Ovary (tissue), 9 donors: ENCODE results near the gene ANKRD10. TPM values are rescaled to one million over a fixed set of nuclear protein-coding genes. Genes with fewer than 3 reads are reported as not detected.

ENCODE experiments used
- DNase-seq, 5 donors: peaks; one replicate each; pipeline ENCODE4 v3.0.0-alpha.2; 2019 to 2020
- H3K27ac ChIP-seq, 2 donors: fragments of 200-600 bp; one replicate each; pipeline versions ENCODE4 v1.5.1 to v1.8.0; 2019 to 2022
- H3K27me3 ChIP-seq: fragments of 200-600 bp; one replicate; pipeline ENCODE4 v1.8.0; 2022
- H3K36me3 ChIP-seq: fragments of 200-600 bp; sonication (generic); one replicate; pipeline ENCODE4 v1.5.1; 2019
- H3K4me1 ChIP-seq: one replicate; pipeline ENCODE4 v1.8.1; 2013; ENCODE audit warnings: mild to moderate bottlenecking, moderate library complexity; ENCODE audit not compliant: insufficient read depth
- H3K4me3 ChIP-seq: fragments of 200-600 bp; sonication (generic); one replicate; pipeline ENCODE4 v1.5.1; 2017
- H3K9me3 ChIP-seq, 2 donors: fragments of 200-600 bp in 1 of 2; sonication (generic) in 1 of 2; one replicate each; pipeline versions ENCODE4 v1.5.1 to v1.8.1; 2013 to 2019; ENCODE audit warnings: mild to moderate bottlenecking in 1 of 2, moderate library complexity in 1 of 2
- CTCF ChIP-seq, 3 donors: fragments of 450-650 bp in 2 of 3; fragments of 200-600 bp in 1 of 3; IDR thresholded peaks; one replicate each; pipeline versions ENCODE4 v1.5.1 to v1.8.0; 2016 to 2022; ENCODE audit warnings: antibody characterized with exemption in 3 of 3, mild to moderate bottlenecking in 1 of 3
- EP300 ChIP-seq: sonication (generic); formaldehyde crosslinking; IDR thresholded peaks from one replicate; pipeline ENCODE4 v1.6.1; 2017; ENCODE audit warnings: antibody characterized with exemption
- POLR2A ChIP-seq: fragments of 450-650 bp; IDR thresholded peaks from one replicate; pipeline ENCODE4 v1.6.1; 2017; ENCODE audit warnings: antibody characterized with exemption, mild to moderate bottlenecking, moderate library complexity
- WGBS, 3 donors: extraction: QIAGEN DNeasy Blood & Tissue Kit in 1 of 3; methylation state at CpG; one replicate each; pipeline versions ENCODE4 v1.1.5 to v1.1.7; 2013 to 2017; 5-methylcytosine and 5-hydroxymethylcytosine counted together
- intact Hi-C, 4 donors: fragments of 100-400 bp; cut with DNase I; formaldehyde crosslinking; loops; one replicate each; pipeline versions ENCODE4 v1.11.0 to v1.15.1; 2022 to 2023
- polyA plus RNA-seq, 2 donors: library from polyadenylated mRNA; stranded (reverse); fragments of 200-250 nt in 1 of 2; fragments of 350-450 nt in 1 of 2; fragmentation: Illumina TruSeq in 1 of 2; extraction: RNeasy Lipid Tissue Mini Kit (QIAGEN cat#74804) in 1 of 2; gene quantifications; one replicate each; pipeline ENCODE4 v1.2.3, GENCODE V29; 2013 to 2014
- total RNA-seq, 7 donors: library from RNA; depleted of rRNA in 2 of 7; stranded (reverse); fragments of >200 nt in 2 of 7; fragmentation: NEBNext Ultra II Directional in 3 of 7; extraction: Animal tissue kit (Norgen Biotek cat#: 25700) in 3 of 7; gene quantifications; one replicate each; pipeline versions ENCODE4 v1.1.0 to v1.2.4, GENCODE V29; 2016 to 2023
- donor health status: DM: no; HTN: no; CAD: no; lungs with moderate emphysema.
- donor health status: DM: no; HTN: no; CAD: no.
- donor health status: Bipolar disorder and iron deficiency.
- donor health status: DM: yes; HTN: yes; CAD: no.
- donor health status: DM: no; HTN: no; CAD: no.
- donor health status: DM: yes; HTN: yes; CAD: no.

Gene ANKRD10
- total and polyA plus RNA-seq, 9 donors: 62.4 to 172 (median 129) TPM

- 75 to 81% (median 76%) methylated on average over 13 of the region's 13 CpGs for WGBS, 3 donors
- Histone ChIP-seq H3K4me3 (no peak overlapping the region), H3K4me1 (peaks cover 3% of the 10 kb centered on the region), H3K27me3 (no peaks in the 10 kb centered on the region), H3K27ac (no peak overlapping the region), H3K36me3 (no peaks in the 10 kb centered on the region), H3K9me3 (no peaks in the 10 kb centered on the region)
- intact Hi-C loops: no loop called here
- DNase-seq: no peak
- TF ChIP-seq EP300: no peak
- TF ChIP-seq POLR2A: no peak
- no peak for TF ChIP-seq CTCF (IDR thresholded peaks at IDR 0.05)
Observed at GRCh38 chr13:110881839-110882627, 32.8 kb downstream of the ANKRD10 start.

GRCh38 chr13:110880627-110881026 is 34.2 kb downstream of the ANKRD10 start:
- Histone ChIP-seq H3K27ac (no peak overlapping the region), H3K4me1 (no peaks in the 10 kb centered on the region), H3K9me3 (no peaks in the 10 kb centered on the region), H3K4me3 (no peak overlapping the region), H3K36me3 (no peaks in the 10 kb centered on the region), H3K27me3 (no peaks in the 10 kb centered on the region)
- intact Hi-C loops: no loop called here
- DNase-seq: no peak
- TF ChIP-seq EP300 (no peak), CTCF (IDR thresholded peaks at IDR 0.05) (no peak), POLR2A (no peak)
- WGBS, 3 donors: 82 to 90% (median 89%) methylated on average over 7 of the region's 7 CpGs

GRCh38 chr13:110879482-110879881 is 35.4 kb downstream of the ANKRD10 start:
- Histone ChIP-seq H3K4me3 (no peak overlapping the region), H3K9me3 (no peaks in the 10 kb centered on the region), H3K4me1 (no peaks in the 10 kb centered on the region), H3K27ac (no peak overlapping the region), H3K27me3 (no peaks in the 10 kb centered on the region), H3K36me3 (no peaks in the 10 kb centered on the region)
- intact Hi-C loops: no loop called here
- whole genome bisulfite sequencing, 3 donors: 87 to 88% (median 87%) methylated on average over 15 of the region's 15 CpGs
- TF ChIP-seq EP300 (no peak), POLR2A (no peak), CTCF (IDR thresholded peaks at IDR 0.05) (no peak)
- DNase-seq: no peak

GRCh38 chr13:110877737-110878258 is 37.1 kb downstream of the ANKRD10 start:
- Histone ChIP-seq H3K27ac (no peak overlapping the region), H3K4me1 (peaks cover 3% of the 10 kb centered on the region), H3K27me3 (no peaks in the 10 kb centered on the region), H3K4me3 (no peak overlapping the region), H3K36me3 (no peaks in the 10 kb centered on the region), H3K9me3 (no peaks in the 10 kb centered on the region)
- intact Hi-C loops: no loop called here
- TF ChIP-seq CTCF (IDR thresholded peaks at IDR 0.05): no peak
- WGBS, 3 donors: 36 to 55% (median 45%) methylated on average over 4 of the region's 4 CpGs
- no peak for DNase-seq
